Chondrocyte (in vitro differentiated cells): ENCODE results near the gene CFAP90. TPM values are rescaled to one million over a fixed set of nuclear protein-coding genes. Genes with fewer than 3 reads are reported as not detected.

ENCODE experiments used
- DNase-seq: peaks from one replicate; pipeline ENCODE4 v3.0.0; 2021; ENCODE audit warnings: mixed read lengths, low spot score
- H3K27ac Mint-ChIP-seq: one replicate; pipeline ENCODE4 v1.8.0; 2021; ENCODE audit warnings: mild to moderate bottlenecking, moderate library complexity, mixed read lengths; ENCODE audit not compliant: unreplicated experiment
- H3K27me3 Mint-ChIP-seq: 2 replicates; pipeline ENCODE4 v1.8.0; 2021; ENCODE audit warnings: low read depth, mixed read lengths
- H3K36me3 Mint-ChIP-seq: 2 replicates; pipeline ENCODE4 v1.8.0; 2021; ENCODE audit warnings: low read depth, mixed read lengths
- H3K4me1 Mint-ChIP-seq: 2 replicates; pipeline ENCODE4 v1.8.0; 2021; ENCODE audit warnings: low read depth, mild to moderate bottlenecking, mixed read lengths
- H3K4me3 Mint-ChIP-seq: one replicate; pipeline ENCODE4 v1.8.0; 2021; ENCODE audit warnings: mild to moderate bottlenecking, moderate library complexity, mixed read lengths; ENCODE audit not compliant: unreplicated experiment
- H3K9me3 Mint-ChIP-seq: 2 replicates; pipeline ENCODE4 v1.8.0; 2021; ENCODE audit warnings: low read depth, mixed read lengths
- CTCF ChIP-seq: fragments of 200-600 bp; sonication (generic); IDR thresholded peaks from 2 replicates; pipeline ENCODE4 v1.5.0; 2021; ENCODE audit warnings: antibody characterized with exemption, mild to moderate bottlenecking, moderate library complexity
- total RNA-seq: library from RNA; stranded (reverse); gene quantifications from 3 replicates; pipeline ENCODE4 v1.2.1, GENCODE V29; 2021

Gene CFAP90
- total RNA-seq, 1 donor from 2014 or later = 0.27 TPM

- Mint-ChIP-seq H3K4me1 (no peaks in the 10 kb centered on the region), H3K9me3 (no peaks in the 10 kb centered on the region), H3K4me3 (no peak overlapping the region), H3K36me3 (no peaks in the 10 kb centered on the region), H3K27ac (no peak overlapping the region), H3K27me3 (peaks cover 9% of the 10 kb centered on the region)
- TF ChIP-seq CTCF = no peak
- DNase-seq = no peak
Measured at GRCh38 chr5:7801891-7802614, 48.9 kb downstream of the CFAP90 start.

GRCh38 chr5:7795306-7795705 is 55.6 kb downstream of the CFAP90 start:
- Mint-ChIP-seq H3K36me3 (no peaks in the 10 kb centered on the region), H3K4me3 (no peak overlapping the region), H3K9me3 (no peaks in the 10 kb centered on the region), H3K27me3 (peaks cover 17% of the 10 kb centered on the region), H3K27ac (no peak overlapping the region), H3K4me1 (no peaks in the 10 kb centered on the region)
- no peak for TF ChIP-seq CTCF
- no peak for DNase-seq

- no peak for TF ChIP-seq CTCF
- Mint-ChIP-seq H3K27me3 (peaks cover 17% of the 10 kb centered on the region), H3K4me3 (no peak overlapping the region), H3K9me3 (no peaks in the 10 kb centered on the region), H3K36me3 (no peaks in the 10 kb centered on the region), H3K27ac (no peak overlapping the region), H3K4me1 (no peaks in the 10 kb centered on the region)
- DNase-seq = no peak
Measured at GRCh38 chr5:7794823-7795222, 56.1 kb downstream of the CFAP90 start.

- Mint-ChIP-seq H3K27ac (no peak overlapping the region), H3K4me3 (no peak overlapping the region)
Measured at GRCh38 chr5:7794311-7794710, 56.6 kb downstream of the CFAP90 start.

GRCh38 chr5:7793895-7794294 is 57.0 kb downstream of the CFAP90 start:
- Mint-ChIP-seq H3K27me3 (peaks cover 19% of the 10 kb centered on the region), H3K27ac (no peak overlapping the region), H3K36me3 (no peaks in the 10 kb centered on the region), H3K4me3 (no peak overlapping the region), H3K4me1 (no peaks in the 10 kb centered on the region), H3K9me3 (no peaks in the 10 kb centered on the region)
- DNase-seq = no peak
- no peak for TF ChIP-seq CTCF

More at GRCh38 chr5:7794311-7794710, 56.6 kb downstream of the CFAP90 start:
- TF ChIP-seq CTCF = no peak
- H3K9me3 Mint-ChIP-seq = no peaks in the 10 kb centered on the region
- H3K27me3 Mint-ChIP-seq = peaks cover 19% of the 10 kb centered on the region
- H3K36me3 Mint-ChIP-seq = no peaks in the 10 kb centered on the region
- H3K4me1 Mint-ChIP-seq = no peaks in the 10 kb centered on the region
- no peak for DNase-seq
